GM10266 (cell line): ENCODE measurements around the gene HOXA4.

ENCODE experiments used
- DNase-seq: peaks from one replicate; pipeline ENCODE4 v3.0.0; 2012; ENCODE audit errors: extremely low spot score
- TF ChIP-seq, protein P1 (sequence below): IDR thresholded peaks from 2 replicates; pipeline ENCODE4 v1.5.1; 2012; ENCODE audit warnings: mild to moderate bottlenecking, low read depth; ENCODE audit not compliant: control insufficient read depth, insufficient read depth; ENCODE audit errors: missing control alignments

The HOXA4 gene

GRCh38 chr7:27094304-27095049 is 36.1 kb downstream of the HOXA4 start:
- TF ChIP-seq, protein P1, sequence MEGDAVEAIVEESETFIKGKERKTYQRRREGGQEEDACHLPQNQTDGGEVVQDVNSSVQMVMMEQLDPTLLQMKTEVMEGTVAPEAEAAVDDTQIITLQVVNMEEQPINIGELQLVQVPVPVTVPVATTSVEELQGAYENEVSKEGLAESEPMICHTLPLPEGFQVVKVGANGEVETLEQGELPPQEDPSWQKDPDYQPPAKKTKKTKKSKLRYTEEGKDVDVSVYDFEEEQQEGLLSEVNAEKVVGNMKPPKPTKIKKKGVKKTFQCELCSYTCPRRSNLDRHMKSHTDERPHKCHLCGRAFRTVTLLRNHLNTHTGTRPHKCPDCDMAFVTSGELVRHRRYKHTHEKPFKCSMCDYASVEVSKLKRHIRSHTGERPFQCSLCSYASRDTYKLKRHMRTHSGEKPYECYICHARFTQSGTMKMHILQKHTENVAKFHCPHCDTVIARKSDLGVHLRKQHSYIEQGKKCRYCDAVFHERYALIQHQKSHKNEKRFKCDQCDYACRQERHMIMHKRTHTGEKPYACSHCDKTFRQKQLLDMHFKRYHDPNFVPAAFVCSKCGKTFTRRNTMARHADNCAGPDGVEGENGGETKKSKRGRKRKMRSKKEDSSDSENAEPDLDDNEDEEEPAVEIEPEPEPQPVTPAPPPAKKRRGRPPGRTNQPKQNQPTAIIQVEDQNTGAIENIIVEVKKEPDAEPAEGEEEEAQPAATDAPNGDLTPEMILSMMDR: no peak
- no peak for DNase-seq

- TF ChIP-seq, protein P1: no peak
Observed at GRCh38 chr7:27093184-27093895, 37.2 kb downstream of the HOXA4 start.

DNA sequence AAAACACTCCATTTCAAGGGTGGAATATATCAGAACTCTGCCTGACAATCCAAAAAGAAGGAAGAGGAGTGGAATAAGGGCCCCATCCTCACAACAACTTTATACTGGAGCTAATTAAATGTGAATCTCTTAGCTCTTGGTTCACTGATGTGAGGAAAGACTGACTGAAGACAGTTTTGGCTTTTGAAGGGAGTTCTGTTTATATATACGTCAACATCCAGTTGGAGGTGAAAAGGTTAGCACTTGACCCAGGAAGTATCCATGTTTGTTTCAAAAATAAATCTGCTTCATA is 37.8 kb downstream of the HOXA4 start:
- TF ChIP-seq, protein P1: no peak
- DNase-seq: no peak

More at GRCh38 chr7:27093184-27093895, 37.2 kb downstream of the HOXA4 start:
- no peak for DNase-seq

- TF ChIP-seq, protein P1: no peak
- no peak for DNase-seq
Observed at GRCh38 chr7:27091941-27092818, 38.4 kb downstream of the HOXA4 start.

DNA sequence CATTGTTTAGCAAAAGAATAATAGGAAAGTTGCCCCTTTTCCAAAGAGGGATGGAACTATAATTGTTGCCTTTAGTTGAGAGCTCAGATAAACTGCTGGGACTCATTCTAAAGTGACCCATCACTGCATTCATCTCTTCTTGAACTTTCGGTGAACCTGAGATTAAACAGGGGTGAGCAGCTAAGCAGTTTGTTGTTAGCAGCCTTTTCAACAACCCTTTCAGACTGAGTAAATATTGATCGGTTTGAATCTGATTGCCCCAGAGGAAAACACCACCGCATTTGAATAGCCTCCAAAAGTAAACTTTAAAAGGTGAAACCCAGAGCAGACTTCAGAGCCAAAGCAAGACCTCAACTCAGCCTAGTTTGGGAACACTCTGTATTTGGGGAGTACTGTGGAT is 39.5 kb downstream of the HOXA4 start:
- DNase-seq: no peak
- TF ChIP-seq, protein P1: no peak

GRCh38 chr7:27088002-27088922 is 42.3 kb downstream of the HOXA4 start:
- TF ChIP-seq, protein P1: no peak
- no peak for DNase-seq
